ENCODE results near the gene USP38.

DNA sequence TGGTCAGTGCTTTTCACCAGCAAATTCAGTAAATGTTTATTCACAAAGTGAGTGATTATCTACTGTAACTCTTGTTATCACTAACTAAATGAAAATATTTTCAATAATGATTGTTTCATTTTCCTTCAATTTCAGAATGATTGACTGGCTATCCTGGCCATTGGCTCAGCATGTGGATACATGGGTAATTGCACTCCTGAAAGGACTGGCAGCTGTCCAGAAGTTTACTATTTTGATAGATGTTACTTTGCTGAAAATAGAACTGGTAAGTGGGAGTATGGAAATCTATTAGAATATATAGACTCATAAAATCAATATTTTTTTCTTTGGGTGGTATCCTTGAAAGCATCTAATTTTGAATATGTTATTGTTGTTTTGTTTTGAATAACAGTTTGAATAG is 10.9 kb downstream of the USP38 start:
- TF ChIP-seq, protein P1, sequence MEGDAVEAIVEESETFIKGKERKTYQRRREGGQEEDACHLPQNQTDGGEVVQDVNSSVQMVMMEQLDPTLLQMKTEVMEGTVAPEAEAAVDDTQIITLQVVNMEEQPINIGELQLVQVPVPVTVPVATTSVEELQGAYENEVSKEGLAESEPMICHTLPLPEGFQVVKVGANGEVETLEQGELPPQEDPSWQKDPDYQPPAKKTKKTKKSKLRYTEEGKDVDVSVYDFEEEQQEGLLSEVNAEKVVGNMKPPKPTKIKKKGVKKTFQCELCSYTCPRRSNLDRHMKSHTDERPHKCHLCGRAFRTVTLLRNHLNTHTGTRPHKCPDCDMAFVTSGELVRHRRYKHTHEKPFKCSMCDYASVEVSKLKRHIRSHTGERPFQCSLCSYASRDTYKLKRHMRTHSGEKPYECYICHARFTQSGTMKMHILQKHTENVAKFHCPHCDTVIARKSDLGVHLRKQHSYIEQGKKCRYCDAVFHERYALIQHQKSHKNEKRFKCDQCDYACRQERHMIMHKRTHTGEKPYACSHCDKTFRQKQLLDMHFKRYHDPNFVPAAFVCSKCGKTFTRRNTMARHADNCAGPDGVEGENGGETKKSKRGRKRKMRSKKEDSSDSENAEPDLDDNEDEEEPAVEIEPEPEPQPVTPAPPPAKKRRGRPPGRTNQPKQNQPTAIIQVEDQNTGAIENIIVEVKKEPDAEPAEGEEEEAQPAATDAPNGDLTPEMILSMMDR (IDR thresholded peaks at IDR 0.05; ENCODE audit: poor library complexity), result no peak
- no peak for TF ChIP-seq EZH2phosphoT487 (IDR thresholded peaks at IDR 0.05; ENCODE audit: low read depth, severe bottlenecking, unreplicated experiment)

Measured in hepatocyte (in vitro differentiated cells).